HG02642 (cell line): ENCODE measurements around the gene SNAP23.

Experiments
- ATAC-seq: cut with Tn5 transposase; IDR thresholded peaks from one replicate; pipeline ENCODE4 v1.9.1; 2021; ENCODE audit warnings: mild to moderate bottlenecking; ENCODE audit not compliant: unreplicated experiment, poor library complexity

The SNAP23 gene

GRCh38 chr15:42493679-42494078 lies 1.8 kb upstream of the SNAP23 start:
- ATAC-seq: no peak

- no peak for ATAC-seq
These were observed 455 bp upstream of the SNAP23 start for GRCh38 chr15:42494998-42495360.

GRCh38 chr15:42498212-42499068 lies 3.0 kb downstream of the SNAP23 start:
- no peak for ATAC-seq

- no peak for ATAC-seq
These were observed 4.6 kb downstream of the SNAP23 start for GRCh38 chr15:42499858-42500609.

GRCh38 chr15:42502477-42502876 lies 7.0 kb downstream of the SNAP23 start:
- ATAC-seq: no peak

- no peak for ATAC-seq
These were observed 8.4 kb downstream of the SNAP23 start for GRCh38 chr15:42503825-42504224.

- ATAC-seq: peak; percentile 20
These were observed 9.2 kb downstream of the SNAP23 start for GRCh38 chr15:42504631-42505030.

GRCh38 chr15:42507514-42507913 lies 12.1 kb downstream of the SNAP23 start:
- no peak for ATAC-seq

- ATAC-seq: no peak
These were observed 12.8 kb downstream of the SNAP23 start for GRCh38 chr15:42508263-42508690.

- ATAC-seq: no peak
These were observed 15.0 kb downstream of the SNAP23 start for GRCh38 chr15:42510258-42511006.

GRCh38 chr15:42511007-42511391 lies 15.6 kb downstream of the SNAP23 start:
- ATAC-seq: no peak

- no peak for ATAC-seq
These were observed 27.9 kb downstream of the SNAP23 start for GRCh38 chr15:42523331-42523730.

GRCh38 chr15:42528970-42529369 lies 33.5 kb downstream of the SNAP23 start:
- no peak for ATAC-seq

GRCh38 chr15:42533246-42533645 lies 37.8 kb downstream of the SNAP23 start:
- no peak for ATAC-seq

GRCh38 chr15:42544853-42545629 lies 49.6 kb downstream of the SNAP23 start:
- no peak for ATAC-seq

GRCh38 chr15:42547918-42548248 lies 52.4 kb downstream of the SNAP23 start:
- no peak for ATAC-seq

GRCh38 chr15:42548249-42549031 lies 53.0 kb downstream of the SNAP23 start, which contains the start of the genes HAUS2 and LRRC57:
TSS of gene HAUS2 (plus strand) at chr15:42548838. CDS start at chr15:42548873, 35 bp downstream.
TSS of gene LRRC57 (minus strand) at chr15:42548793. CDS start at chr15:42548434, 359 bp downstream.
- peak; percentile 87 for ATAC-seq

- peak; percentile 44 for ATAC-seq
These were observed 53.6 kb downstream of the SNAP23 start for GRCh38 chr15:42549032-42549491.

- no peak for ATAC-seq
These were observed 54.4 kb downstream of the SNAP23 start for GRCh38 chr15:42549741-42550392.
